ENCODE data around the gene ALOX15. TPM values are rescaled to one million over a fixed set of nuclear protein-coding genes. Genes with fewer than 3 reads are reported as not detected.
"Not testable (repeated sequence)": the region's sequence is repeated elsewhere in the genome, so short reads cannot be mapped to it uniquely, and the experiment has no call there.

The ALOX15 gene, protein sequence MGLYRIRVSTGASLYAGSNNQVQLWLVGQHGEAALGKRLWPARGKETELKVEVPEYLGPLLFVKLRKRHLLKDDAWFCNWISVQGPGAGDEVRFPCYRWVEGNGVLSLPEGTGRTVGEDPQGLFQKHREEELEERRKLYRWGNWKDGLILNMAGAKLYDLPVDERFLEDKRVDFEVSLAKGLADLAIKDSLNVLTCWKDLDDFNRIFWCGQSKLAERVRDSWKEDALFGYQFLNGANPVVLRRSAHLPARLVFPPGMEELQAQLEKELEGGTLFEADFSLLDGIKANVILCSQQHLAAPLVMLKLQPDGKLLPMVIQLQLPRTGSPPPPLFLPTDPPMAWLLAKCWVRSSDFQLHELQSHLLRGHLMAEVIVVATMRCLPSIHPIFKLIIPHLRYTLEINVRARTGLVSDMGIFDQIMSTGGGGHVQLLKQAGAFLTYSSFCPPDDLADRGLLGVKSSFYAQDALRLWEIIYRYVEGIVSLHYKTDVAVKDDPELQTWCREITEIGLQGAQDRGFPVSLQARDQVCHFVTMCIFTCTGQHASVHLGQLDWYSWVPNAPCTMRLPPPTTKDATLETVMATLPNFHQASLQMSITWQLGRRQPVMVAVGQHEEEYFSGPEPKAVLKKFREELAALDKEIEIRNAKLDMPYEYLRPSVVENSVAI
- polyA plus RNA-seq (2013, experiment 1 of 2) = 0.25 TPM
- polyA plus RNA-seq (2013, experiment 2 of 2) = 0.38 TPM

DNA sequence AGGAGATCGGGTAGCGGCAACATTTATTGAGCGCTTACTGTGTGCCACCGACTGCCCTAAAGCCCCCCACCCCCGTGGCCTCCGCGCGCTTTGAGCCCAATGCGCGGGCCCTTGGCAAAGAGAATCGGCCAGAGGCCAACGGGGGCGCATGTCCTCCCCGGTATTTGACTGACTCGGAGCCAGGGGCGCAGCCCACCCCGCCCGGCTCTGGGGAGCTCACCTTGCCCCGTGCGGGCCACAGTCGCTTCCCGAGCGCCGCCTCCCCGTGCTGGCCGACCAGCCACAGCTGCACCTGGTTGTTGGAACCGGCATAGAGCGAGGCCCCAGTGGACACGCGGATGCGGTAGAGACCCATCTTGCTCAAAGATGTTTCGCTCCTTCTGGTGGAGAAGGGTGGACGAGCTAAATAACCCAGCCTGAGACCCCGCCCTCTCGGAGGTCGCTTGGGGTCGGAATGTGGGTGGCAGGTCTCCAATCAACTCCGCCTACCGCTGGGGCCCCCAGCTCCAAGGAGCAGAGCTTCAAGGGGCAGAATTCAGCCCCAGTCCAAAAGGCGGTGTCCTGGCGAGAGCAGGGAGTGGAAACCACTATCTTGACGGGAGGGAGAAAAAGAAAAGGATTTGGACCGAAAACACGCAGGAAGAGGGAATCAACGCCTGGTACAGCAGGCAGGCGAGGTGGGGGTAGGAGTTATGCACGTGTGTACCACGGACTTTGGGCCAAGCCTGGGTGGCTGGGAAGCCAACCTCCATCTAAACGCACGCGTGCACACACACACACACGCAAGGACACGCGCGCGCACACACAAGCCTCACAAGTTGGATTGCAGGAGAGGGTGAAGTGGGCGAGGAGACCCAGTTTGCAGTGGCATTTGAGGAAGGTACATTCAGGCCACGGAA, at the start of gene ALOX15:
Gene ALOX15 (minus strand): TSS at position 382 of the 899 bp plus-strand sequence. CDS start 27 bp downstream, at position 355.
- 11% methylated on average over 58 of the region's 58 CpGs for WGBS
- peak within 1 kb of the TSS; percentile 49 for H3K4me3 ChIP-seq (ENCODE audit: low read length)
- H3K27me3 ChIP-seq (ENCODE audit: insufficient read depth, low read length) = peaks cover 74% of the 10 kb centered on the region

DNA sequence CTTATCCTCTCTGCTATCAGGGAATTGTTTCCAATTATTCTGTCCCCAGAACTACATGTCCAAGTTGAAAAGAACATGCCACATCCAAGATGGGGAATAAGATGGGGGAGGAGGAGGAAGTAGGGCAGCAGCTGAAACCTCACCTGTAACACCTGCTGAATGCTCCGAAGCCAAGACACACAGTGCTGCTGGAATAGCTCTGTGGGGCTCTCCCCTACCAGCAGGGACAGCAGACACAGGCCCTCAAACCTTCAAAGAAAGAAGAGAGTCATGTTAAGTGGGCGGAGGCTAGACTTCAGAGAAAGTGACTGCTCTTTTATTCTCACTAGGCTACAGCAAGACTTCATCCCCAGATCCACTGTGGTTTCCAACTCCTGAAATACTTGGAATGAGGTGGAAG, 49.3 kb upstream of the ALOX15 start:
- Histone ChIP-seq H3K9me3 (ENCODE audit: insufficient read depth, low read depth, low read length) (no peaks in the 10 kb centered on the region), H3K27me3 (ENCODE audit: insufficient read depth, low read length) (no peaks in the 10 kb centered on the region), H3K4me3 (ENCODE audit: low read length) (no peak overlapping the region), H3K9ac (ENCODE audit: low read depth, low read length) (no peak overlapping the region), H3K36me3 (ENCODE audit: insufficient read depth, low read length) (peaks cover 55% of the 10 kb centered on the region), H3K4me1 (ENCODE audit: insufficient read depth, low read length) (no peaks in the 10 kb centered on the region), H3K27ac (ENCODE audit: low read depth, low read length) (no peak overlapping the region)
- 87% methylated on average over 2 of the region's 2 CpGs for WGBS

More for the DNA sequence above, at the start of gene ALOX15:
- 0 out of 2 replicates have a peak, but pooled peaks cover 7% of the 10 kb centered on the region for H3K4me1 ChIP-seq (ENCODE audit: insufficient read depth, low read length)
- no peaks in the 10 kb centered on the region for H3K9me3 ChIP-seq (ENCODE audit: insufficient read depth, low read depth, low read length)
- no peak within 1 kb of the TSS for H3K27ac ChIP-seq (ENCODE audit: low read depth, low read length)
- H3K9ac ChIP-seq (ENCODE audit: low read depth, low read length) = no peak within 1 kb of the TSS
- H3K36me3 ChIP-seq (ENCODE audit: insufficient read depth, low read length) = no peaks in the 10 kb centered on the region

DNA sequence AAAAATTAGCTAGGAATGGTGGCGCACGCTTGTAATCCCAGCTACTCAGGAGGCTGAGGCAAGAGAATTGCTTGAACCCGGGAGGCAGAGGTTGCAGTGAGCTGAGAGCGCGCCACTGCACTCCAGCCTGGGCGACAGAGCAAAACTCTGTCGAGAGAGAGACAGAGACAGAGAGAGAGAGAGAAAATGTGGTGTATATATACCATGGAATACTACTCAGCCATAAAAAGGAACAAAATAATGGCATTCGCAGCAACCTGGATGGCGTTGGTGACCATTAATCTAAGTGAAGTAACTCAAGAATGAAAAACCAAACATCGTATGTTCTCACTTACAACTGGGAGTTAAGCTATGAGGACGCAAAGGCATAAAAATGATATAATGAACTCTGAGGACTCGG, 48.4 kb upstream of the ALOX15 start:
- not testable (repeated sequence) for H3K9me3 ChIP-seq (ENCODE audit: insufficient read depth, low read depth, low read length)
- WGBS = 90% methylated on average over 12 of the region's 12 CpGs
- H3K36me3 ChIP-seq (ENCODE audit: insufficient read depth, low read length) = peaks cover 61% of the 10 kb centered on the region

DNA sequence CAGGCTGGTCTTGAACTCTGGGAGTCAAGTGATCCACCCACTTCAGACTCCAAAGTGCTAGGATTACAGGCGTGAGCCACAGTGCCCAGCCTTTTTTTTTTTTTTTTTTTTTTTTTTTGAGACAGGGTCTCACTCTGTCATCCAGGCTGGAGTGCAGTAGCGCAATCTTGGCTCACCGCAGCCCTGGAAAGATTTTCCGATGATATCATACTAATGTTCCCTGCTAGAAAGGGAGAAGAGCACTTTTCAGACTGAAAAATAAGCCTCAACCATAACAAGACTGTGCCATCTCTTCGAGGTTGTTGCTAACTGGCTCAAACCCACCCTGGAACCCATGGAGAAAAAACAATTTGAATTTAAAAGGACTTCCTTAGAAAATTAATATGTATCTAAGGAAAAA, 42.3 kb upstream of the ALOX15 start:
- H3K27me3 ChIP-seq (ENCODE audit: insufficient read depth, low read length); H3K4me1 ChIP-seq (ENCODE audit: insufficient read depth, low read length); H3K27ac ChIP-seq (ENCODE audit: low read depth, low read length); H3K9ac ChIP-seq (ENCODE audit: low read depth, low read length); H3K9me3 ChIP-seq (ENCODE audit: insufficient read depth, low read depth, low read length); H3K4me3 ChIP-seq (ENCODE audit: low read length): not testable (repeated sequence)
- peaks cover 80% of the 10 kb centered on the region for H3K36me3 ChIP-seq (ENCODE audit: insufficient read depth, low read length)
- 96% methylated on average over 5 of the region's 5 CpGs for WGBS

More for the DNA sequence above, 48.4 kb upstream of the ALOX15 start:
- not testable (repeated sequence) for H3K4me3 ChIP-seq (ENCODE audit: low read length); H3K27ac ChIP-seq (ENCODE audit: low read depth, low read length); H3K4me1 ChIP-seq (ENCODE audit: insufficient read depth, low read length); H3K9ac ChIP-seq (ENCODE audit: low read depth, low read length); H3K27me3 ChIP-seq (ENCODE audit: insufficient read depth, low read length)

DNA sequence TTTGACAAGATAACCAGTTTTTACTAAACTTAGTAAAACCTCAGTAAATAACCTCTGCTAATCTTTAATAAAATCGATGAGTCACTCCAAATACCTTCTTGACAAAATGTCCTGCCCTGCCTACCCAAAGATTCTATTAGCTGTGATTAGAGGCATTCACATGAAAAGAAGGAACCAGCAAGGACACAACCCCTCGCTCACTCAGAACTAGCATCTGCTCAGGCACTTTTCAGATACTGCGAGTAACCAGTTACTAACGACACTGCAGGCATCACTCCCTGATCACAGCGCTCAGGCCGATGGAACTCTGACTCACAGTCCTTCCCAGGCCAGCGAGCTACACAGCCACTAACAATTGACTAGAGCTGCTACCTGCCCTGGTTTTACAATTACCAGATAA, 38.2 kb upstream of the ALOX15 start:
- Histone ChIP-seq H3K4me3 (ENCODE audit: low read length) (no peak overlapping the region), H3K27ac (ENCODE audit: low read depth, low read length) (no peak overlapping the region; the same call in 1 of the 2 replicates), H3K9ac (ENCODE audit: low read depth, low read length) (no peak overlapping the region), H3K36me3 (ENCODE audit: insufficient read depth, low read length) (peaks cover 91% of the 10 kb centered on the region), H3K27me3 (ENCODE audit: insufficient read depth, low read length) (no peaks in the 10 kb centered on the region), H3K9me3 (ENCODE audit: insufficient read depth, low read depth, low read length) (no peaks in the 10 kb centered on the region), H3K4me1 (ENCODE audit: insufficient read depth, low read length) (no peaks in the 10 kb centered on the region; the same call in 1 of the 2 replicates)
- 81% methylated on average over 7 of the region's 7 CpGs for WGBS

DNA sequence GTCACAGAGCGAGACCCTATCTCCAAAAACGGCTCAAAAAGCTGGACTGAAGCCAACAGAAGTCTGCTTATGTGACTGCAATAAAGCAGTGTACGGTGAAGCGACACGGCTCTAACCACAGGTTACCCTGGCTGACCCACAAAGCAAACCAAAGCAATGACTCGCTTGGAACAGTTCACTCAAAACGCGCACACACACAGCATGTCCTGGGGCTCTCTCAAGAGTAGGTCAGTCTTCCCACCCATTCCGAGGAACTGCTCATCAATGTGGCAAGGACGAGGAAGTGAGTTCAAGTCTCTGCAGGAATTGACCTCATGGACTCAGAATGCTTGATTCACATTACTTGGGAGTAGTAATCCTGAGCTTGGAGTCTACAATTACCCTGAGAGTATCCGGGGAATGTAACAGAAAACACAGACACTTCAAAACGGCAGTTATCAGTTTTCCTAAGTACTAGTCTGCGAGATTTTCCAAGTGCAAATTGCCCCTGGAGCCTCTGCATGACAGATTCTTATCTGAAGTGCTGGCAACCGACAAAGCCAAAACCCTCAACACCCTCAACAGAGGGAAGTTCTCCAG, 37.1 kb upstream of the ALOX15 start:
- Histone ChIP-seq H3K27me3 (ENCODE audit: insufficient read depth, low read length) (no peaks in the 10 kb centered on the region), H3K27ac (ENCODE audit: low read depth, low read length) (no peak overlapping the region), H3K36me3 (ENCODE audit: insufficient read depth, low read length) (peaks cover 91% of the 10 kb centered on the region), H3K4me3 (ENCODE audit: low read length) (no peak overlapping the region), H3K4me1 (ENCODE audit: insufficient read depth, low read length) (no peaks in the 10 kb centered on the region; the same call in 1 of the 2 replicates), H3K9ac (ENCODE audit: low read depth, low read length) (no peak overlapping the region), H3K9me3 (ENCODE audit: insufficient read depth, low read depth, low read length) (no peaks in the 10 kb centered on the region)
- 88% methylated on average over 13 of the region's 14 CpGs for WGBS

DNA sequence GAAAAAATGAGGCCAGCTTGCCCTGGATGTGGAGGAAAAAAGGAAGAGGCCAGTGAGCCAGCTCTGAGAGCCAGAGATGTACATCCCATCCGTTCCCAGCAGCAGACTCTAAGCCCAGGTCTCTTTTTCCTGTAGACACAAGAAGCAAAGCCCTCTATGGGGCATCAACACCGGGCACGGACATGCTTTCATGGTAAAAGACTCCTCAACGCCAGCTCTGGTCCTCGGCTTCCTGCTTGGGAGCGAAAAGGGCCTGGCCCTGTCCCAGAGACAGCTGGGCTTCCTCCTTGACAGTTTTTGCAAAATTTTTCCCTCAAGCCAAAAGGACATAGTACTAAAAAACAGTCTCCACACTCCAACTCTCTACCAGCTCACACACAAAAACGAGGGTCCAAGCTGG, 35.3 kb upstream of the ALOX15 start:
- no peak overlapping the region for H3K9ac ChIP-seq (ENCODE audit: low read depth, low read length)
- H3K36me3 ChIP-seq (ENCODE audit: insufficient read depth, low read length) = peaks cover 94% of the 10 kb centered on the region
- H3K9me3 ChIP-seq (ENCODE audit: insufficient read depth, low read depth, low read length) = no peaks in the 10 kb centered on the region
- no peaks in the 10 kb centered on the region; the same call in 1 of the 2 replicates for H3K4me1 ChIP-seq (ENCODE audit: insufficient read depth, low read length)
- H3K27me3 ChIP-seq (ENCODE audit: insufficient read depth, low read length) = no peaks in the 10 kb centered on the region
- no peak overlapping the region for H3K27ac ChIP-seq (ENCODE audit: low read depth, low read length)
- 94% methylated on average over 7 of the region's 7 CpGs for WGBS
- no peak overlapping the region for H3K4me3 ChIP-seq (ENCODE audit: low read length)

DNA sequence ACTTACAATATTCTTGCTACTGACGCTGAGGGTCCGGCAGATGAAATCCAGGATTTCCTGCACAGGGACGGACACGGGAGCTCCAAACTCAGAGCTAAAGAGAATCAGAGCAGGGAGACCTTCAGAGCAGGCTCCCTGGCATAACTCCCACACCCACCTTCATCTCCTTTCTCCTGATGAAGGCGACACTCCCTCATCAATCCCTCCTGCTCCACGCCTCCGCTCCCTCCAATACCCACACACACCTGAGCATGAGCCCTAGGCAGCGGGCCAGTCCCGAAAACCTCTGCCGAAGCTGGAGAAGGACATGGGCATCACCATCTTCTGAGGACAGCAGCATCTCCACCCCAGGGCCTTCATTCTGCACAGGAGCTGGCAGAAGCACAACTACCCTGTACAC, 34.3 kb upstream of the ALOX15 start:
- no peaks in the 10 kb centered on the region for H3K27me3 ChIP-seq (ENCODE audit: insufficient read depth, low read length)
- H3K9me3 ChIP-seq (ENCODE audit: insufficient read depth, low read depth, low read length) = no peaks in the 10 kb centered on the region
- 92% methylated on average over 10 of the region's 10 CpGs for WGBS
- H3K27ac ChIP-seq (ENCODE audit: low read depth, low read length) = no peak overlapping the region
- peaks cover 95% of the 10 kb centered on the region for H3K36me3 ChIP-seq (ENCODE audit: insufficient read depth, low read length)
- H3K9ac ChIP-seq (ENCODE audit: low read depth, low read length) = no peak overlapping the region
- no peaks in the 10 kb centered on the region; the same call in 1 of the 2 replicates for H3K4me1 ChIP-seq (ENCODE audit: insufficient read depth, low read length)
- H3K4me3 ChIP-seq (ENCODE audit: low read length) = no peak overlapping the region

DNA sequence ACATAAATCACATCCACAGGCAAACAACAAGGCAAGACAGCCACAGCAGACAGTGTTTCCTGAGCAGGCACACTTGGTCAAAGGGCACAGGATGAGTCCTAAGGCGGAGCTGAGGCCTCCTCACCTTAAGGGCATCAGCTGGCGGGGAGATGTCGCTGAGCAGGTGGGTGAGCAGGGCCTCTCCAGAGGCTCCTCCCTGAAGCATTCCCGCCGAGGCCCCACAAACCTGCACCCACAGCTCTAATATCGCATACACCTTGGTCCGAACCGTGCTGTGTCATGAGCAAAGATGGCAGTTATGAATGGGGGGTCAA, 33.2 kb upstream of the ALOX15 start:
- no peaks in the 10 kb centered on the region for H3K27me3 ChIP-seq (ENCODE audit: insufficient read depth, low read length)
- H3K4me1 ChIP-seq (ENCODE audit: insufficient read depth, low read length) = no peaks in the 10 kb centered on the region
- H3K9me3 ChIP-seq (ENCODE audit: insufficient read depth, low read depth, low read length) = no peaks in the 10 kb centered on the region
- H3K4me3 ChIP-seq (ENCODE audit: low read length) = no peak overlapping the region
- no peak overlapping the region for H3K27ac ChIP-seq (ENCODE audit: low read depth, low read length)
- H3K9ac ChIP-seq (ENCODE audit: low read depth, low read length) = no peak overlapping the region
- WGBS = 97% methylated on average over 5 of the region's 8 CpGs
- H3K36me3 ChIP-seq (ENCODE audit: insufficient read depth, low read length) = peaks cover 90% of the 10 kb centered on the region

DNA sequence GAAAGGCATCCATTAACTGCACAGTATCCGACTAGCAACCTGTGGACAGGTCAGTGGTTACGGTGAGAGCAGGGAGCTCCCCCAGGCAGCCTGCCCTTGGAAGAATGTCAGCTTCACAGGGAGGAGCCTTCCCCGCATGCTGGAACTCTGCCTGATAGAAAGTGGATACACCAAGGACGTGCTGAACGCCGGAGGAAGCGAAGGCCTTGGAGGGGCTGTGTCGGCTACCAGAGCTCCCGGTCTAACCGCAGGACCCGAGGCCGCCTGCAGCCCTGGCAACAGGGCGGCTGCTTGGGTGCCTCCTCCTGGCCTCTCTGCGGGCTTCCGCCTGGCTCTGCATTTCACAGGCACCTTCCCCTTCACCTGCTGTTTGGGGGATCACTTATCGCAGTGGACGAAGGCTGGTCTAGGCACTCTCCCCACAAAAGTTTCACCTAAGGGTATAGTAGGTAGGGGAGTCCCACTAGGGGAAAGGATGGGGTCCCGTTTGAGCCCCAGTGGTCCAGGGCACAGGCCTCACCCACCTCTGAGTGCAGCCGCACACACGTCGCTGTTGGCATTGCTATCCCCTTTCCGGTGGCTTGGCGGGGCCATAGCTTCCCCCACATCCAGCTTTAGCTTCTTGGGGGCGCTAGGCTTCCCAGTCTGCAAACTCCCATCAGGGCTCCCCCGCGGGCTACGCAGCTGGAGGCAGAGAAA, 32.7 kb upstream of the ALOX15 start:
- 96% methylated on average over 25 of the region's 27 CpGs for WGBS
- no peaks in the 10 kb centered on the region for H3K4me1 ChIP-seq (ENCODE audit: insufficient read depth, low read length)
- no peak overlapping the region for H3K4me3 ChIP-seq (ENCODE audit: low read length)
- peaks cover 88% of the 10 kb centered on the region for H3K36me3 ChIP-seq (ENCODE audit: insufficient read depth, low read length)
- H3K9ac ChIP-seq (ENCODE audit: low read depth, low read length) = no peak overlapping the region
- no peaks in the 10 kb centered on the region for H3K27me3 ChIP-seq (ENCODE audit: insufficient read depth, low read length)
- H3K9me3 ChIP-seq (ENCODE audit: insufficient read depth, low read depth, low read length) = no peaks in the 10 kb centered on the region
- no peak overlapping the region for H3K27ac ChIP-seq (ENCODE audit: low read depth, low read length)

All from HUES64 (cell line).